ENCODE measurements around the gene RUFY1.

Gene RUFY1

GRCh38 chr5:179606071-179606909 lies 55.9 kb downstream of the RUFY1 start:
- DNase-seq = no peak

- DNase-seq = no peak
Measured at GRCh38 chr5:179606910-179607159, 56.5 kb downstream of the RUFY1 start.

GRCh38 chr5:179607160-179607931 lies 57.0 kb downstream of the RUFY1 start:
- DNase-seq = no peak

- no peak for DNase-seq
Measured at GRCh38 chr5:179608131-179608581, 57.8 kb downstream of the RUFY1 start.

- no peak for DNase-seq
Measured at GRCh38 chr5:179609834-179610108, 59.4 kb downstream of the RUFY1 start.

- DNase-seq = no peak
Measured at GRCh38 chr5:179610109-179610902, 60.0 kb downstream of the RUFY1 start.

- DNase-seq = no peak
Measured at GRCh38 chr5:179610903-179611265, 60.5 kb downstream of the RUFY1 start.

- DNase-seq = no peak
Measured at GRCh38 chr5:179612577-179613459, 62.5 kb downstream of the RUFY1 start.

- DNase-seq = no peak
Measured at GRCh38 chr5:179613460-179614071, 63.2 kb downstream of the RUFY1 start.

- no peak for DNase-seq
Measured at GRCh38 chr5:179614745-179615144, 64.4 kb downstream of the RUFY1 start.

- DNase-seq = no peak
Measured at GRCh38 chr5:179615203-179615602, 64.8 kb downstream of the RUFY1 start.

GRCh38 chr5:179616002-179616594 lies 65.7 kb downstream of the RUFY1 start:
- no peak for DNase-seq

GRCh38 chr5:179617930-179618329 lies 67.6 kb downstream of the RUFY1 start:
- no peak for DNase-seq

GRCh38 chr5:179618923-179619554 lies 68.7 kb downstream of the RUFY1 start:
- no peak for DNase-seq

- no peak for DNase-seq
Measured at GRCh38 chr5:179619776-179620175, 69.4 kb downstream of the RUFY1 start.

GRCh38 chr5:179620293-179620692 lies 69.9 kb downstream of the RUFY1 start:
- DNase-seq = no peak

- no peak for DNase-seq
Measured at GRCh38 chr5:179620703-179621350, 70.5 kb downstream of the RUFY1 start.

- no peak for DNase-seq
Measured at GRCh38 chr5:179621551-179622214, 71.3 kb downstream of the RUFY1 start.

- peak; percentile 99 for DNase-seq
Measured at GRCh38 chr5:179623003-179623905, 72.9 kb downstream of the RUFY1 start, which contains the start of gene HNRNPH1. Gene HNRNPH1, minus strand, starts transcription at chr5:179623671. Its CDS starts 538 bp downstream, at chr5:179623133.

All from femur (tissue), 1 donor.